GM18508 (cell line): ENCODE data around the gene SLC39A1.
A peak's percentile ranks its signal among the peaks of the same experiment; 100 is the strongest.

Experiments
- ATAC-seq: cut with Tn5 transposase; IDR thresholded peaks from one replicate; pipeline ENCODE4 v1.9.1; 2021; ENCODE audit warnings: moderate number of reproducible peaks; ENCODE audit not compliant: insufficient read depth, unreplicated experiment

The SLC39A1 gene

DNA sequence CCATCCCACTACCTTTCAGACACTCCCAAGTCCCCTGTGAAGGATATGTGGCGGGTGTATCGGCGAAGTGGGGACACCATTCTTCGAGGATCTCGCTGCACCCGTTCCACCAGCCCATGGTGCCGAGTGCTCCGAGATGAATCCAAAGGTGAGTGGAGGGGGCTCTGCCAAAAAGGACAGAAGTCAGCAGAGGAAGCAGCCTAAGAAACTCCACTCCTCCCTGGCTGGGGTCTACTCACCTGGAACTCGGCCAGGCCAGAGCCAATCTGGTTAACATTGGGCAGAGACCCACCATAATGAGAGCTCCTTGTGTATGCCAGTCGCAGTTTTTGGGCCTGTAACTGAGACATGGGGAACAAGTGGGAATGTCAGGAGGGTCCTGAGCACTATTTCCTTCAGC lies 8.5 kb downstream of the SLC39A1 start:
- ATAC-seq, result no peak

DNA sequence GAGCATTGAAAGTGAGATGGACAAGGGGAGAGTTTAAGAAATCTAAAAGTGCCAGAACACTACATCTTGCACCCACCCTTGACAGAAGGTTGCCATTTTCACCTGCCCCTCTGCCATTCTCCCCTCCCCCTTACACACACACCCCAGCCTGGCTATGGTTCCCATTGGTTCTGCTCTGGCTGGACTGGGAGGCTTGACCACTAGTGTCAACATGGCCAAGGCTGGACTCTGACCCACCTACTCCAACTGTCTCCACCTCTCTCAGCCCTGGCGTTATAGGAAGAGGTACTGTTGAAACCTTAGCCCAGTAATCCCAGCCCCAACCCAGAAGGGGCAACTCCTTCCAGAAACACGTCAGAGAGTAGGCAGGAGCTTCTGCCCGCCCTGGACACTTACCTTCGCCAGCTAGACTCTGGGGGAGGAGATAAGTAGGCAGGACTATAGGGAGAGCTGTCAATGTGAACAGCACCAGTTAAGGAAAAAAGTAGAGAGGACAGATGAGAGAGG lies 9.4 kb downstream of the SLC39A1 start:
- no peak for ATAC-seq

DNA sequence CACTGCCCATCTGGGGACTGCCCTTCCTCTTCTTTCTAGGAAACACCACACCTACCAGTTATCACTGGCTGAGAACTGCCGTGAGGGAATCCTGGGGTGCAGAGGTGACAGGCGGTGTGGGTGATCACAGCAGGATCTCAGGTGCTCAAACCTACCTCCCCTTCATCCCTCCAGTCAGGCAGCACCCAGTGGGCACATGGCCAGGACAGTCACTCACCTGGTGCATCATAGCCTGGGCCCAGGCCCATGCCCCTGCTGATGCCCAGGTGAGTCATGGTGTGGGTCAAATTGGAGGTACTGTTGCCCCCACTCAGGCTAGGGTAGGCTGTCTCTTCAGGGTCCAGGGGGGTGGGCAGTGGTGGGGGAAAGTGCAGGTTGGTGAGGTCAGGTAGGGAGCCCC lies 11.5 kb downstream of the SLC39A1 start:
- ATAC-seq, result no peak

DNA sequence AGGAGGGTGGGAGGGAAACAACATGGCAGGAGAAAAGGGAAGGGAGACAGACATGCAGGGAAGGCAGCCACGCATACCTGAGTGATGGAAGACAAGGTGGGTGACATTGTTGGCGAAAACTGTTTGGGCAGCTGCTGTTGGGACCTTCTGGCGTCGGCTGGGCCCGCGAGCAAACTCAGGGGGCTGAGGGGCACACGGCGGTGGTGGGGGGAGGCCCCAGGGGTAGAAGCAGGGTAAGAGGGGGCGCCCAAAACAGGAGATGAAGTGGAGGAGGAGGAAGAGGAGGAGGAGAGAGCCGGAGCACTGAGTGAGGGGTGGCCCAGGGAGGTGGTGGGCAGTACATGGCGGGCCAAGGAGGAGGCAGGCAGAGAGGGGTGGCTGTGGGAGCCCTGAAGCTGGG lies 12.2 kb downstream of the SLC39A1 start:
- no peak for ATAC-seq

DNA sequence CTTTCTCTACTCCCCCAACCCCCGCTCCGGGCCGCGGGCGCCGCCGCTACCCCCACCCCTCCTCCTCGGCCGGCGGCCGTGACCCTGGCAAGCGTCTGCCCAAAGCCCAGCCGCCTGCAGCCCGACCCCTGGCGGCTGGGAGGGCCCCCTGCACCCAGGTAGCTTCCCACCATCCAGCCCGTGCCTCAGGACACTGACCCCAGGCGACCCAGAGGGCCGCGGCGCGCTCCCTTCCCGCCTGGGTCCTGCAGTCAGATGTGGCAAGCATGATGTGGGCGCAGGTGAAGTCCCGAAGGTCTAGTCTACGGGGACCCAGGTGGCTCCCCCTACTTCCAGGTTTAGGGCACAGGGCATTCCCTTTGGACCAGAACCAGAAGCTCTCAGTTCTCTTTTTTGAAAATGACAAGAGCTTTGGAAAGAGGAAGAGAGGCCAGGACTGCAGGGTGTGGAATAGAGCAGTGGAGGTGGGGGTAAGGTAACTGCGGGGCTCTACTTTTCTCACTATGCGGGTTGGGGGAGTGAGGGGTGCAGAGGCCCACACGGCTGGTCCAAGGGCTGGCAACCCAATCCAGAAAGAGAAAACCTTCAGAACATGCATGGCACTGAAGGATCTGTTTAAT lies 16.6 kb downstream of the SLC39A1 start, which contains the start of gene DENND4B:
Gene DENND4B, minus strand, starts transcription at position 97 of the 620 bp plus-strand sequence. CDS start 2,344 bp downstream, outside the sequence.
- ATAC-seq, result no peak

DNA sequence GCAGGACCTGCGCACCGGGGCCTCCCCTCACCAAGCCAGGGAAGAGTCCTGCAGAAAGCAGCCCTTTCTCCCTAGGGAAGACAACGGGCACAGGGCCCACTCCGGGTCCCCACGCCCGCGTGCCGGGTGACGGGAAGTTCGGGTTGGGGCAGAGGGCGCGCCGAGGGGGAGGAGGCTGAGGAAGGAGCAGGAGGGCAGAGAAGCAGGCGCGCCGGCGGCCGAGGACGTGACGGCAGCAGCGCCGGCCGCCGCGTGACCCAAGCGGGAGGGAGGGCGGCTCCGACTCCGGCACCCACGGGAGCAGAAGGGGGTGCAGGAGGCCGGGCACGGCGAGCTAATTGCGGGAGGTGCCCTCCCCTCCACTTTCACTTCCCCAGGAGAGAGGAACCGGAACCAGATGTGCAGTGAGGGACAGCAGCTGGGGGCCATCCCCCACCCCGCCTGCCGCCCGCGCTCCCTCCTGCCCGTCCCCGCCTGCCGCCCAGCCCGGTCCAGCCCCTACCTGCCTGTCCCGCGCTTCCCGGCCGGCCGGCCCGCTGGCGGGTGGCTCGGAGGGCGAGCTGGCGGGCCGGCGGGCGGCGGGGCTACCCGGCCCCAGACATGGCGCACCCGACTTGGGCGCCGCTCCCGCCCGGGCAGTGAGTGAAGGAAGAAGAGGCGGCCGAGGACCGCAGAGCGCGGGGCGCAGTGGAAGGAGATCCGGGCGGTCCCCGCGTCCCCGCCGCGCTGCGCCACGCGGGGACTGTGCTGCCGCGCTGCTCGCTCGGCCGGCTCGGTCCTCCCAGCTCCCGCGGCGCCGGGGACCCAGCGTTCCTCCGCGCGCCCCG lies 17.3 kb downstream of the SLC39A1 start:
- ATAC-seq, result peak; percentile 42

DNA sequence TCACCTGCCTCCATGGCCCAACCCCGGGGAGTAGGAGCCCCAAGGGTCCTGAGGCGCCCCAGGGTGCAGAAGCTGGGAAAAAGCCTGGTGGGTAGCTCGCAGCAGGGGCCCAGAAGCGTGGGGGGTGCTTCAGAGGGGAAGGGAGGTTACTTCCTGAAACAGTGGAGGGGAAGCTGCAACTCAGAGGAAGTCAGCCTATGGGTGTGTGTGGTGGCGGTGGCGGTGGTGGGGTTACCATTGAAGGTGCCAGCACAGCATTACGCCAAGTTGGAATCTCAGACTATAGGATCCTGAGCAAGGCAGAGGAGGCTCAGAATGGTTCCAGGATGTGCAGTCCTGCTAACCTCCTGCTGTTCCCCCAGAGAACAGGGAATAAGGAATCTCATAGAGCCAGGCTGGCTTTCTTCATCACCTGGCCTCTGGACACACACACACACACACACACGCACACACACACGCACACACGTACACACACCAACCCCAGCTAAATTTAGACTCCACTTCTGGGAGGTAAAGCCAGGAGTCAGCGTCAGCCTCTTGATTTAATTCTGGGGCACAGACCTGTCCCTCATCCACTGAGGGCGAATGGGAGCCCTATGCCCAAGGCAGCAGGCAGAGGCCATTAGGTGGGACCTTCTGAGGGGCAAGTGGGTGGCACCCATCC lies 18.1 kb downstream of the SLC39A1 start:
- no peak for ATAC-seq

DNA sequence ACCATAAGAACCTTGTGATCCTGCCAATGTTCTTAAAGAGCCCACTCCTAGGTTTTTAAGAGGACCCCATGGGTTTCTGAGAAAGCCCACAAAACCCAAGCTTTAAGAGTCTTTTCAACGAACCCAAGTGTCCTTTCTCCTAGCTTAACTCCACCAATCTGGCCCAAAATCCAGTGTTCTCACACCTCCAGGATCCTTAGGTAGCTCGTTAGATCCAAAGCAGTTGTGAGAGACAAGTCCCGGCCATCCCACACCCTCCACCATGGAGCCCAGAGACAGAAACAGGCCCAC lies 18.6 kb downstream of the SLC39A1 start:
- ATAC-seq, result no peak

DNA sequence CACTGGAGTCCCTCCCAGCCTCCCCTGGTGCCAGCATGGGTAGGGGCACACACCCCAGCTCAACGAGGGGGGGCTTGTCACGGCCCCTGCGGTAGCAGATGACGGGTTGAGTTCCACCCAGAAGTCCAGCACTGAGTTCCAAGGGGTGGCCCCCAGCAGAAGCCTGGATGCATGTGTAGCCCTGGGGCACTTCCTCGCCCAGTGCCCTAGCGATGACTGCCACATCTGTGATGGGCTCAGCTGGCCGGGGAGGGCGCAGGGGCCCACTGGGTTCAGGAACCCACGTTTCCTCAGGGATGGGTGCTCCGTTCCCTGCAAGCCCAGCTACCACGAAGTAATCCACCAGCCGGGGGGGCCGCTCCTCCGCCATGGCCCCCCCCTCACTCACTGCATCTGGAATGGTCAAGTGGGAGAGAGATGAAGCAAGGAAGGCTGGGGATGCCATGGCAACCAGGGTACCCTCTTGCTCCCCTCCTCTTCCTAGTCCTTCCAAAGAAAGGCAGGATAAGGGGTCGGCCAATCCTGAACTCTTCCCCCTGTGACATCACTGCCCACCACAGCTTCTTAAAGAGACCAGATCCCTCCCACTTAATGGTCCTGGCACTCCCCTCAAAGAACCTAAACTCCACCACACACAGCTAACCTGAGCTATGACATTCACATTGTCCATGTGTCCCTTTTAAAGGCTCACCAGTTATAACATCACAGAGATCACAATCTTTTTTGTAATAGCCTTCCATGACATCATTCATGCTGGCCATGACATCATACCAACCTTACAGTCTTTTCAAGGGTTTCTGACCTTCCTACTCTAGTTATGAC lies 19.1 kb downstream of the SLC39A1 start:
- ATAC-seq, result no peak

DNA sequence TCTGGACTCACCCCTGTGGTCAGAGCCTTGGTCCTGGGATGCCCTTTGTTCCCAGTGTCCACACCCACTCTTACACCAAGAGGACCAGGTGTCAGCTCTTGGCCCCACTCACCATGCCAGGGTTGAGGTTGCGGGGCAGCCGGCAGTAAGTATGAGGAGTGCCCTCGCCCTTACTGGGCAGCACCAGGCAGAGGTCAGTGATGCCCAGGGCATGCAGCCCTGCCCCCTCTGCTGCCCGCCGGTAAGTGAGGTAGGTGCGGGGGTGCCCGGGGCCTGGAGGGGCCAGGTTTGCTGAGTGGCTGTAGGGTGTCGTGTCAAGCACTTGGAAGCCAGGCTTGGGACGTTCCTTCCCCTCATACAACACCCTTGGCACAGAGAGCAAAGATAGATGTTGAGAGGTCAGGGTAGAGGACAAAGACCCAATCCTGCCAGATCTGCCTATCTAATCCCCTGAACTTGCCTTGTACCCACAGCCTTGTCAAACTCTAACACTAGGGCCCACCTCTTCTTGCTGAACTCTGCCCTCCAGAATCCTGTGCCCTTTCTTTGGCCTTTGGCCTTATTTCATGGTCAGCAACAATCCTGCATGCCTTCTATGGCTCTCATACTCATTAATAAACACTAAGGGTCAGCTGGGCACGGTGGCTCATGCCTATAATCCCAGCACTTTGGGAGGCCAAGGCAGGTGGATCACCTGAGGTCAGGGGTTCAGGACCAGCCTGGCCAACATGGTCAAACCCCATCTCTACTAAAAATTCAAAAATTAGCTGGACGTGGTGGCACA lies 20.4 kb downstream of the SLC39A1 start:
- ATAC-seq, result no peak

DNA sequence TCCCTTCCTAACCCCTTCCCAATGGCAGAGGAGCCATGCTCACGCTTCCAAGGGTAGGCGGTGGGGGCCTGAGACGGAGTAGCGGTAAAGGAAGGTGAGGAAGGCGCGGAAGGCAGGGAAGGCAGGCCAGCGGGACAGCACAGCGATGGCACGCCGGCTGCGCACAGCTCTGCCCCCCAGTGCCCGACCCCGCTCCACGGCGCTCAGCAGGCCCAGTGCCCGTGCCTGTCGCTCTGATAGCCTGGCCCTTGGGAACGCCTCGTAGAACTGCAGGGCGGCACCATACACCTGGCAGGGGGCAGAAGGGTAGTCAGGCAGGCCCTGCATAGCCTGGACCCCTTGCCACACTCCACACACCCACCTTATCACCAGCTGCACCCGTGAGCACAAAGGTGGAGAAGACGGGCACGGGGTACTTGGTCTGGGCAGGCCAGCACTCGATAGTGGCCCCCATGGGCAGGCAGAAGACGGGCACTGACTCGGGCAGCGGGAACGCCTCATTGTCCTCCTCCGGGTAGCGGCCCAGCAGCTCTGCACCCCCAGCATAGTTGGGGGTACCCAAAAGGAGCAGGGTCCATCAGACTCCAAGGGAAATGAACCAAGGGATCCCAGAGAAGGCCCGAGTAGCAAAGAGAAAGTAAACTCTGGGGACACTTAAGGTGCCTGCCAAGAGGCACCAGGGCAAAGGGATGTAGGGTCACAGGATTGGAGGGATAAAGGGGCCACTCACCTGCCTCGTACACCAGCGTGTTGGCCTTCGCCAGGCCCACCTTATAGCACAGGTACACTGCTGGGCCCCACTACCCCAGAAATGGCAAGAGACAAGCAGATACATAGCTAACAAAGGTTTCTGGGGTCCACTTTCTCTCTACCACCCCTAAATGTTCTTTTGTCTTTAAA lies 21.3 kb downstream of the SLC39A1 start:
- ATAC-seq, result no peak

DNA sequence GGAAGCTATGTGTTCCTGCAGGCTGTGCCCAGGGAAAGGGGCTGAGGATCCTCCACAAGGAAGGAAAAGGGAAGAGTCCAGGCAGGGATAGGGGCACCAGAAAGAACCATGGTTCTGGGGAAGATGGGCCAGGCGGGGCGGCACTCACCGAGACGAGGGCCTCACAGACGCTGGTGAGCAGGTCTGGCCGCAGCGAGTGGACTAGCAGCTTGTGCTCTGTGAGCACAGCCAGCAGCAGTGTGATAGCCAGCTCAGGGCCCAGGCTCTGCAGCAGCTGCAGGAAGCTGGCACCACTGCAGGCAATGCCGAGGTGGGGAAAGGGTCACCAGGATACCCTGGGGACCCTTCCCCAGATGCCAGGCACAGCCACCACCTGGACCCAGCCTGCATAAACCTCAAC lies 22.6 kb downstream of the SLC39A1 start:
- ATAC-seq, result no peak

DNA sequence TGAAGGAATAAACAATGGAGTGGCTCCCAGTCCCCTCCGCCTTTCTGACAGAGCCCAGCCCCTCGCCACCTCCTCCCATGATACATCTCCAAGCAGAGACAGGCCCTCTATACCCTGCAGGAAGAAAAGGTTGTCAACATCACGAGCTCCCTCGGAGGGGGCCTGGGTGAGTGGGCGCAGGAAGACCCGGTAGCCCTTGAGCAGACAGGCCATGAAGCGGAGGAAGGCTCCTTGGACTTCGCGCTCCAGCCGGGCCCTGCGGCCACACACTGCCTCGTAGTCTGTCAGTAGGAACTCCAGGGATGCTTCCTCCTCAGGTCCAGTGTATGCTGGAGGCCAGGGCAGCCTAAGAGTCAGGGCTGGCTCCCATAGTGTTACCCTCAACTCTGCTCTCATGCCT lies 23.9 kb downstream of the SLC39A1 start:
- ATAC-seq, result no peak

DNA sequence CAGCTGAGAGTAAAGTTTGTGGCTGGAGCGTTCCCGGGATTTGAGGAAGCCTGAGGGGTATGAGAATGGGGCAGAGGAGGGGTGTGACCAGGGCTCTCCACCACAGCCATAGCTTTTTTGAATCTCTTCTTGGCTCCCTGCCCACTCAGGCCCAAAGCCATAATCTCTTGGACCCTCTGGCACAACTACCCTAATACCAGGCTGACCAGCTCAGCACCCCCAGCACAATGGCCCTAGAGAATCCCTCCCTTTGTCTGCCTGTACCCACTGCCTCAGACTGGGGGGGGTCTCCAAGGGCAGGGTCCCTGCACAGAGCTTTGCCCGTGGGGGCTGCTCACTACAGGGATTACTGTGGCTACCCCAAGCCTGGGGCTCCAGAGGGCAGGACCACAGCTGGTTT lies 24.3 kb downstream of the SLC39A1 start:
- ATAC-seq, result no peak

DNA sequence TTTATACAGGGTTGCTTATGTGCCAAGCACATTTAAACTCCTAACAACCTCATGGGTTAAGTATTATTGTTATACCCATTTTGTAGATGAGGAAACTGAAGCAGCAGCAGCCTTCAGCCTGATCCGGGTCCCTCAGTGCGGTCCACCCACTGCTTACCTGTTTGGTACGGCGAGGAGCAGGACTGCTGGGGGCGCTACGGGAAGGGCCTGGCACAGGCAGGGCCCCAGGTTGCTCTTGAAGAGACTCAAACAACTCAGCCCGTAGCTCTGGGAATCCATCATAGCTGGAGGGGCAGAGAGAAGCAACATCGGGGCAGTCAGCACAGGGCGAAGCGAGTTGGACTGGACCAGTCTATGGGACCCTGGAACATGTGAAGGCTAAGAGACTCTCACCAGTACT lies 26.0 kb downstream of the SLC39A1 start:
- no peak for ATAC-seq

DNA sequence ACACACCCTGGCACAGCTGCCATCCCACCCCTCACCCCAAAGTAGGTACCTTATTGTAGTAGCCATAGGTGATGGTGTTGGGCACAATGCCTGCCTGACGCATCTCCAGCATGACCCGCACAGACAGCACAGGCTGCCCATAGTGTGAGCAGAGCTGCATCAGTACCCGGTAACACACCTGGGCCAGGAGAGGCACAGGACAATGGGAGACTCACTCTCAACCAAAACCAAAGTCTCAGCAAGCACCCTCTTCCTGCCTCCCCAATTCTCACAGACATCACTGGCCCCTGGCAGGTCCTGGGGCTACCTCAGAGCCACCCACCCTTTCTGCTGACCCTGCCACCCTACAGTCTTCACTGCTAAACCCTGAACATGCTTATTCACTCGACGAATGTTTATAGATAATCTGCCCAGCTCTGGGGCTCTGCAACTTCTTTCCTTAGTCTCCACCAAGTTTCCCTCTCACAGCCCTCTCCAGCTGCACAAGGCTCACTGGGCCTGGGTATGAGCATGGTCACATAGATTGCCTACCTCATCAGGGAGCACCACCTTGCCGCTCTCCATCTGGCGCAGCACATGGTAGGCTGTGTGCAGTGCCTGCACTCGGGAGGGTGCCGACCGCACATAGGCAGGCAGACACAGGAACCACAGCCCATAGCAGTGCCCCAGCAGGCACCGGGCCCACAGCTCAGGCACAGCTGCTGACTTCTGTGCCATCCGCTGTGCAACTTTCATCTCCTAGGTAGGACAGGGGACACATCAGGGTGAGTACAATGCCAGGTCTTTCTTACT lies 27.1 kb downstream of the SLC39A1 start:
- ATAC-seq, result no peak

DNA sequence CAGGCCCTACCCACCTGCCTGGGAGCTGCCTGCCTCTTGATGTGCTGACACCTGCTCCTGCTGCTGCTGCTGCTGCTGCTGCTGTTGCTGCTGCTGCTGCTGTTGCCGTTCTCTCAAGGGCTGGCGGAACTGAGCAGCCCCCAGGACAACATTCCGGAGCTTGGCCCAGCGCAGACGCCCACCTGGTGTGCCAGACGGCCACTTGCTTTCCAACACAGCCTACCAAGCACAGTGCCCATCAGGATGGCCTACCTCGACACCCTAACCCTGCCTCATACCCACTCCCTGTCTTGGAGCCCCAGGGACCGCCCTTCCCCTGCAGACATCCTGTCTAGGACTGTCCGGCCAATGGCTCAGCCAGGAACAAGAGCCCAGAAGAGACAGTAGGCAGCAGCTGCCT lies 28.6 kb downstream of the SLC39A1 start:
- no peak for ATAC-seq

DNA sequence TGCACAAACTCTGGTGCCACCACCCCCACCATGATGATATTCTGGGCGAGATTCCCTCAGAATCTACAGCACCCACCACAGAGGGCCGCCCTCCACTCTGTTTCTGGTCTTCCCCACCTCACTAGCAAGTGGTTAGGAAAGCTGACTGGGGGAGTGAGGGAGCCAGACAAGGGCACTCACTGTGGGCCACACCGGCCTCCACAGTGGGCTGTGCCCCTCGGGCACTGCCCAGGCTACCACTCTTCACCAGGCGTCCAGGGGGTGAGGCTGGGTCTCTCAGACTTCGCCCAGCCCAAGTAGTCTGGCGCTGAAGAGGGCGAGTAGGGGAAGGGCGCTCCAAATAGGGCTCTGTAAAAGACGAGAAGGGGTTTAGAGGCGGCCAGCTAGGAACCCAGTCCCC lies 29.4 kb downstream of the SLC39A1 start:
- ATAC-seq, result no peak
